HG02588 (cell line): ENCODE results near the gene SLC37A1.

Source experiments
- ATAC-seq: cut with Tn5 transposase; IDR thresholded peaks from one replicate; pipeline ENCODE4 v1.9.1; 2021; ENCODE audit warnings: mild to moderate bottlenecking, moderate library complexity; ENCODE audit not compliant: unreplicated experiment

The SLC37A1 gene

DNA sequence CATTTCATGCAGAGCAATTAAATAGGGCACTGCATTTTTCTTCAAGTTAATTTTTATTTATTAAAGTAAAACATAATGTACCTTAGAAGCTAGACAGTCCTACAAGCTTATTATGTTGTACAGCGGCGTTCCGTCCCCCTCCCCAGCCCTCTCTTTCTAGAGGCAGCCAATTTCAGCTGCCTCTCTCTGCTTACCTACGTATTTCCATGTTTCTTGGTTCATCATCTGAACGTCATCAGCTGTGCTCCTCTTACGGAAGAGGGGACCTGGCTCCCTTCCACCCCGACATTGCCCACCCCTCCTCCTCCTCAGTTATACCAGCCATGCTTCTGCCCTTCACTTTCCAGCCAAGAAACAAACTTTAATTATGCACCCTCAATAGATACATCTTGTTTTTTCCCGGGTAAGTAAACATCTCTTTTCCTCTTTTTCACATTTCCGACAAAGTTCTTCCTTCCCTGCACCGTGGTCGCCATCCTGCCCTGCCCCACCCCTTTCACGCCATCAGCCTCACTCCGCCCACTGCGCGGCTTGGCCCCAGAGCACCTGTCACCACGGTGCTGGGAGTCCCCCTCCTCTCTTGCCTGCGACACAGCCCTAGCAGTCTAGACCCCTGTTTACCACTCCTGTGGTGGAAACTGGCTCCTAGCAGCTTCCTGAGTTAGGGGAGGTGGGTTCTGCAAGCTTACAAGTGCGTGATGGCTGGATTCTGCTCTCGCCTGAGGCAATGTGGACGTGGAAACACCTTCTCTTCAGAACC is 57.9 kb downstream of the SLC37A1 start:
- no peak for ATAC-seq

GRCh38 chr21:42572906-42573495 is 59.3 kb downstream of the SLC37A1 start:
- no peak for ATAC-seq

DNA sequence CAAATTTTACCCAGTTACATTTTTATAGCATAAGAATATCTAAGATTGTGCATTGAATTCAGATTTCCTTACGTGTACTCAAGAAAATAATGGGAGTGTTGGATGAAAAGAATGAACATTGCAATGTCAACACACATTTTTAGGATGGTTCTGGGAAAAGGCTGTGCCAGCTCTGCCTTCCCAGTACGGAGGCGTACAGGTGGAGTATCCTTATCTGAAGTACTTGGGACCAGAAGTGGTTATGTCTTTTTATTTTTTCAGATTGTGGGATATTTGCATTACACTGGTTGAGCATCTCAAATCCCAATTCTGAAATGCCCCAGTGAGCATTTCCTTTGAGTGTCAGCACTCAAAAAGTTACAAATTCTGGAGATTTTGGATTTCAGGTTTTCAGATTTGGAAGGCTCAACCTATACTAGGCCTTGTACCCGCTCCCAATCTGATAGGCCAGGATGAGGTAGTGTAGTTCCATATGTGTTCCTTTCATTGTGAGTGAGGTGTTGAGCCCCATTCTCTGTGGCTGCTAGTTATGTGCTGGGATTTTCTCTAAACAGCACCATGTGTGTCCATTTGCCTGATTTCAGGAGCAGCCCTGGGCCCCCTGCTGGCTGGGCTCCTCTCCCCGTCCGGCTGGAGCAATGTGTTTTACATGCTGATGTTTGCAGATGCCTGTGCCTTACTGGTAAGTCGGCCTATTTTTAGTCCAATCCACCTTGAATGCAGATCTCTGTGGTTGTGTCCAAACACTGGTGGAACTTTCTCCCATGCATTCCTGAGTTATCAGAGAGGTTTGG is 60.8 kb downstream of the SLC37A1 start:
- no peak for ATAC-seq

GRCh38 chr21:42575111-42575510 is 61.5 kb downstream of the SLC37A1 start:
- ATAC-seq = no peak

GRCh38 chr21:42576639-42577038 is 63.0 kb downstream of the SLC37A1 start:
- ATAC-seq = no peak

GRCh38 chr21:42578034-42578433 is 64.4 kb downstream of the SLC37A1 start:
- ATAC-seq = no peak

- ATAC-seq = no peak
Measured at GRCh38 chr21:42578761-42579415, 65.2 kb downstream of the SLC37A1 start.

DNA sequence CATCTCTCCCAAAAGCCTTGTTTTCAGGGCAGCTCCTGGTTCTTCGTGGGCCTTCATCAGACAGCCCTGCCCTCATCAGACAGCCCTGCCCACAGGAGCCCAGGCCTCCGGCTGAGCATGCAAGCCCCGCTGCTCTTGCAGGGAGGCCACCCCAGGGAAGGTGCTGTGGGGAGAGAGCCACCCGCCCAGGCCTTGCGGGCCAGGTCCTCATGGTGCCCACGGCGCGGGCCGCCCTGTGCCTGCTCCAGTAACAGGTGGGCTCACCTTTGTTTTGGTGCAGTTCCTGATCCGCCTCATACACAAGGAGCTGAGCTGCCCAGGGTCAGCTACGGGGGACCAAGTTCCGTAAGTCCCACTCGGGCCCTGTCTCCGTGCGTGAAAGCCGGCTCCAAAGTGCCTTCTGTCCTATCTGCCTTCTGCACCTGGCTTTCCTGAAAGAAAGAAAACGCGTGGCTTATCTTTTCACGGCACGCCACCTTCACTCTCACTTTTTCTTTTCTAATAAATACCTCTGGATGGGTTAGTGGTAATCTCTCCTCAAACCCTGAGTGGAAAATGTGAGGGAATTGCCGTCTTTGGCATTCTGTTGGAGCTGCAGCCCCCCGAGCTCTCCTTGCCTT is 65.9 kb downstream of the SLC37A1 start:
- ATAC-seq = no peak

DNA sequence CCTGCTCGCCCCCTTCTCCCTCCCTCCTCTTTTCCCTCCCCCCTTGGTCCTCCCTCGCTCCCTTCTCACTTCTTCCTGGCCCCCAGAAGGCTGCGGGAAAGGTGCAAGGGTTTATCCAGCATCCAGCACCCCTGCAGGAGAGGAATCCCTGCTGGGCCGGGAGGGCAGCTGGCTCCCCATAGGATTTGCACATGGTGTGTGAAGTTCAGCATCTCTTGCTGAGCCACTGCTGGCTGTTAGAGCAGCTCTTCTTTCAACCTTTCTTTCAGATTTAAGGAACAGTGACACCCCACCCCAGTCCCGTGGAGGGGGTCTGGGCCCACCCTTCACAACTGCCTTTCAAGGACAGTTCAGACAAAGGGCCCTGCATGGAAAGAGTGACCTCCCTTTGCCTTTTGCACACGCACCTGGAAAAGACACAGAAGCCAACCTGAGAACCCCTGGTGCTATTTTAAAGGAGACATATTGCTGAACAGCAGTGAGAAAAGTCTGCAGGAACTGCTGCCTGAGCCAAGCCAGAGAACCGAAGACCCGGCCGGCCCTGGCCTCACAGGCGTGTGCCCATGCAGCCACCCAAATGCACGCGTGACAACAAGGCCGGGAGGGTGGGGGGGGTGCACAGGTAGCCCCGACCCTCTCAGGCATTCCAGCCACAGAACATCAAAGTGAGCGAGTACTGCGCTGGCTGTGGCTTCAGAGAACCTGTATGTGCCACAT is 66.6 kb downstream of the SLC37A1 start:
- ATAC-seq = no peak

- no peak for ATAC-seq
Measured at GRCh38 chr21:42580793-42581321, 67.2 kb downstream of the SLC37A1 start.

GRCh38 chr21:42581336-42581992 is 67.8 kb downstream of the SLC37A1 start:
- no peak for ATAC-seq

DNA sequence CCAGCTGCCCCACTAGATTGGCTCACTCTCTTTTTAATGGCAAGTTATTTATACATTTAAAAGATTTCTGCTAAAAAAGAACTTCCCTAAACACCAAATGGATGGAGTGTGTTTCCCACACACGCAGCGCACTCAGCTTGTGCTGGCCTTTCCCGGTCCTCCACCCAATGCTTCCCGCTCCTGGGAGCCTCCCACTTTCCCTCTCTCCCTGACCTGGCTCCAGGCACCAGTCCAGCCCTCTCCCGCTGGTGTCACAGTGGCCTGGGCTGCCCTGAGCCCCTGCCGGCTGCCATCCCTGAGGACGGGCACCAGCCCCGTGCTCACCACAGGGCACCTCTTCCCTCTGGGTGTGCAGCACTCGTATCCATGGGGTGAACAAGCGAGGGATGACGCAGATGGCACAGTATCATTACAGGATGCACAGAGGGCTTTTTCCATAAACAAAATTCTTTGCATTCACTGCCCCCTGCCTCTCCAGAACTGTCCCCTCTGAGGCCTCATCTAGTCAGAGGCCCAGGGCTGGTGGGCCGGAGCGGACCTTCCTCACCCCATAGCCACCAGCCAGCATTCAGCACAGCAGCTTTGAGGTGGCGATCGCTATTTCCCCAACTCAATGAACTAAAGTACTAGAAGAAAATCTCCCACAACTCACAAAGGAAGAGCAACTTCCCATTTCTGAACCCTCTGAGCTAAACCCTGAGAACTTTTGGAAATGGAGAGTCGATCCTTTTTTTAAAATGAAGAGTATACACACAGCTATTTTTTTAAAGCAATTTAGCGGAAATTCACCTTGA is 68.5 kb downstream of the SLC37A1 start:
- ATAC-seq = no peak

- ATAC-seq = no peak
Measured at GRCh38 chr21:42582787-42583476, 69.3 kb downstream of the SLC37A1 start.

- no peak for ATAC-seq
Measured at GRCh38 chr21:42583477-42584295, 70.0 kb downstream of the SLC37A1 start.

DNA sequence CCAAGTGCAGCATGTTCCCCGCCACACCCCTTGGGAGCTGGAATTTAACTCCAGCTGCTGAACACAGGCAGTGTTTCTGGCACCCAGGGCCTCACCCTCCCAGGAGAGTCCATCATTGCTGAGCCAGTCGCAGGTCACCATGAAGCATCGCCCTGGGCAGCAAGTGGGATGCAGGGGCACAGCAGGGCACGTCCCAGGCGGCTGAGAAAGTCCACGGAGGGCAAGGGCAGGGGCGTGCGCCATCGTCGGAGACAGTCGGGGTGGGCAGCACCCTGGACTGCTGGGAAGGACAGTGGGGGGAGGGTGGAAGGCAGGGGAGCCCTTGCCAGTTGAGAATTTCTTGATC is 70.6 kb downstream of the SLC37A1 start:
- ATAC-seq = no peak

GRCh38 chr21:42585881-42586280 is 72.2 kb downstream of the SLC37A1 start:
- no peak for ATAC-seq

DNA sequence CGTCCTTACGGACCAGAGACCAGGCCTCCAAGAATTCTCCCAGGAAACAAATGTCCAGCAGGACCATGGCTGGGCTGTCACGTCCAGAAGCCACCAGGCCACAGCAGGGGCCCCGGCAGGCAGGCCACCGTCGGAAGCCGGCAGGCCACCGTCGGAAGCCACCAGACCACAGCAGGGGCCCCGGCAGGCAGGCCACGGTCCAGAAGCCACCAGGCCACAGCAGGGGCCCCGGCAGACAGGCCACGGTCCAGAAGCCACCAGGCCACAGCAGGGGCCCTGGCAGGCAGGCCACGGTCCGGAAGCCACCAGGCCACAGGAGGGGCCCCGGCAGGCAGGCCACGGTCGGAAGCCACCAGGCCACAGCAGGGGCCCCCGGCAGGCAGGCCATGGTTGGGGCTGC is 72.8 kb downstream of the SLC37A1 start:
- ATAC-seq = no peak
